HG02943 (cell line): ENCODE results near the gene KIF1B.

ENCODE experiments used
- ATAC-seq: cut with Tn5 transposase; IDR thresholded peaks from one replicate; pipeline ENCODE4 v1.9.1; 2021; ENCODE audit warnings: mild to moderate bottlenecking, low read depth, moderate library complexity; ENCODE audit not compliant: unreplicated experiment

Gene KIF1B

DNA sequence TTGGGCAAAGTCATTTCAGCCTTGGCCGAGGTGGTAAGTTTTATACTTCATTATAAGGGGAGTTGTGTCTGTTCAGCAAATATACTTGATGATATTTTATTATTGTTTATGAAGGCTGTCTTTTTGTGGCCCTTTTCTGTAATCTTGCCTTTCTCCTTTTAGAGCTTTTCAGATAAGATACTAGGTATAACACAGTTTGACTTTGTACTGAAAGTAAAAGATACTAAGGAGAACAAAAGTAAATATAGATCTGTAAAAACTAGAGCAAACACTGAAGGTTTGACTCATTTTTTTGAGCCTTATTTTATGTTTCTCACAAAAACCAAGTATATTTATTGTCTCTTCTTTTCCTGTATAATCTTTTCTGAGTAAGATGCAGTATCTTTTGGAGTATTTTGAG lies 61.9 kb downstream of the KIF1B start:
- ATAC-seq: no peak

GRCh38 chr1:10278880-10279279 lies 68.5 kb downstream of the KIF1B start:
- ATAC-seq: no peak

DNA sequence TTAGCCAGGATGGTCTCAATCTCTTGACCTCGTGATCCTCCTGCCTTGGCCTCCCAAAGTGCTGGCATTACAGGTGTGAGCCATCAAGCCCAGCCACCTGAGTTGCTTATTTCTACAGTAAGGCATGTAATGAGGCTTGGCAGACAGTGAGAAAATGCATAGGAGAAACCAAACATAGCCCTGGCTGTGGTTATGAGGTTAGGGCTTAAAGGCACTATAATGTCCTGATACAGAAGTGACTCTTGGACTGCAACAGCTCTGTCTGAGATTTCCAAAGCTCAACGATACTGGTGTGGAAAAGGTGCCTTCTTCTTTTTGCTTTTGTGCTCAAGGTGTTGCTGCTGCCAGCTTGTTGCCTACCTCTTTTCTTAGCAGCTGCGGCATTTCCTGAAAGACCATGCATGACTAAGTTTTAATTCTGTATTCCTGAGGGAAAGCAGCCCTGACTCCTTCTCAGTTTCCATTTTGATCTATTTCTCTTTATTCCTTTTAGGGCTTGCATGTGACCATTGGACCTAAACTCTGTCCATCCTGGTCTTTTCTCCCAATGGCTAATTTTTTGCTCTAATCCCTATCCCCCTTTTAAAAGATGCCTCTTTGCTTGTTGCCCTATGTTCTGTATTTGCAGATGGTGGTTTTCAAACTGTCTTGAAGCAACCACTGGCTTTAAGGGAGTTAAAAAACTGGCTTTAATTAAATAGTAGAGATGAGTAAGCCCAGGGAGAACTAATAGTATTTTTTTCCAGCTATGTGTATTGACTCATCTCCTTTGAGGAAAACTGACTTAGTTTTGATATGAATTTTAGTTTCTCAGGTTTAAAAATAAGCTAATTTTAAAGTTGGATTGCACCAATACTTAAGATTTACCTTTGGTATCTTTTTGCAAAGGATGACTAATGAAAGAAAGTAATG lies 70.3 kb downstream of the KIF1B start:
- ATAC-seq: no peak

DNA sequence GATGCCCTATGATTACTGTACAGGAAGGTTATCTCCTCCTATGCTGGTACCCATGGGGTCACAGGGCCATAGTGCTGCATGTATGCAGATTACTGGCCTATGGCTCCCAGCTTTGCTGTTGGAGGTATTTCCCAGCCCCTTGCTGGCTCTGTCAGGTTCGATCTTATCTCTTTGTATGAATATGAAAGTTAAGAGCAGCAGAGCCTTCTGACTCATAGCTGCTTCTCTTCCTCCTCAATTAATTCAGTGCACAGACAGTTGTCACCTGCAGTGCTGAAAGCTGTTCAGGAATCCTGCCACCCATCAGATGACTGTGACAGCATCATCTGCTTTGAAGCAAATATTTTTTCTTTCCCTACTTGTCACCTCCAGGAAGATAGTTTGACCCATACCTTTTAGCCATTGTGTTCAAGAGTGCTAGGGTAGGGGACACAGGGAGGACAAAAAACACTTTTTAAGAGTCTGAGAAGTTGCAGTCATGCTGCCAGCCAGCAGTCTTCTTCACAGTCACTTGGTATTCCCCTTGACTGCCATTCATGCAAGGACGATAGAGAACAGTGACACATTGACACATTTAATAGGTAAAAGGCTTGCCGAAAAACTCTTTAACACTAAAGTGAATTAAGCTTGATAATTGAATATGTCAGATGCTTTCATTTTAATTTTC lies 73.1 kb downstream of the KIF1B start:
- ATAC-seq: no peak

DNA sequence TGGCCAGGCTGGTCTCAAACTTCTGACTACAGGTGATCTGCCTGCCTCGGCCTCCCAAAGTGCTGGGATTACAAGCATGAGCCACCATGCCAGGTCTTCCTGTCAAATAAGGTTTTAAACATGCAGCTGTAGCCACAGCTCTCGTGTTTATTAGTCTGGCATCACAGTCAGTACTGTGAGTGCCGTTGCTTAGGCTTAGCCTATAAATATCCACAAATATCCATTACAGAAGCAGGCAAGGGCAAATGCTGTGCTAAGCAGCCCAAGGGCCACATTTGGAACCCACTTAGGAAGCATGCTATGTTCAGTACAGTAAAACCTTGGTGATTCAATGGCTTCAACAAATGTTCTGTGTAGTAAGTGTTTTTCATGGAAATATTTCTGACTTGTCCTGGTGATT lies 75.9 kb downstream of the KIF1B start:
- ATAC-seq: no peak

- ATAC-seq: no peak
Measured at GRCh38 chr1:10287023-10287645, 76.8 kb downstream of the KIF1B start.

DNA sequence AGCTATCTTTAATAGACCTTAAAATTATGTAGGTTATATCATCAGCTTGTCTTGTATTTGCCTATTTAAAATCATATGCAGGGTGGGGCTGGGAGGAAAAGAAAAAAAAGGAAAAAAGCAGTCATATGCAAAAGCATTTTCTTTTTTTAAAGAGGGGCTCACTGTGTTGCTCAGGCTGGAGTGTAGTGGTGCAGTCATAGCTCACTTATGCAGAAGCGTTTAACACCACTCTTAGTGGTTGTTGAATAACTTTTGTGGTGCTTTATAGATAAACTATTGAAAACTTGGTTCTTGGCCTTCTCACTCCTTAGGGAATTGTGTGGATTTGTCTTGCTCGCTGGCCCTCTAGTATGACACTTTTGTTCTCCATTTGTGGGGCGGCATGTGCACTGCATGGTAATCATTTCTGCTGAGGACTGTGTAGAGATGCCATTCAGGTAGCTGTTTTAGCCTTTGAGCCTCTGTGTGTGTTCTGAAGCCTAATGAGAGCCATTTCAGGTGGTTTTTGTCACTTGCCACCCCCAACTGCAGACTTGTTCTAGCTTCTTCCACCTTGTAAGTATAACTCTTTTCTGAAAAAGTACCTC lies 77.8 kb downstream of the KIF1B start:
- ATAC-seq: no peak

DNA sequence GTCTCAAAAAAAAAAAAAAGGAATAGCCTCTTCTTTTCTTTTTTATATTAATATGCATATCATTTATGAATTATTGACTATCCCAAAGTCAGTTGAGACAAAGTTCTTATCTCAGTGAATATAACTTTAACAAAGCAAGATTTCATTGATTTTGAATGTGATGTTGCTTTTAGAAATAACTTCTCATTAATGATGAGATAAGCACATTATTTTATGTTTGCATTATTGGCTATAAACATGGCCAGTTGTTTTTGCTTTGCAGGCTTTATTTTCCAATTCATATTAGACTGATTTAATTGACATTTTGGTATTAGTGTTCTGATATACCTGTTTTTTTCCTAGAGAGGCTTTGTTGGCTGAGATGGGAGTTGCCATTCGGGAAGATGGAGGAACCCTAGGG lies 81.3 kb downstream of the KIF1B start:
- no peak for ATAC-seq

DNA sequence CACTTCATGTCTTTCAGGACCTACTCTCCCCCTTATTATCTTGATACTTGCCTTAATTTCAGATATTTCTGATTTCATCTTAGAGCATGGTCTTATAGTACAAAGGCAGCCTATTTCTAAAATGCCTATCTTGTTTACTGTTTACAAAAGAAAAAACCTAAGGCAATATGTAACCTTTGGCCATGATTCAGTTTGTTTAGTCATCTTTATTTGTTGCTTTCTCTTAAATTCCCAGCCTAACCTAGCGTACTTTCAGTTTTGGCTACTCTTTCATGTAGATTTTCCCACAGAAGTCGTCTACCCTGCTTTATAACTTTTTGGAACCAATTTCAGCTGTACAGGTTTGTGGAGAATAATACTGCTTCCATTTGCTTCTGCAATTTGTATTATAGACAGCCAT lies 81.8 kb downstream of the KIF1B start:
- no peak for ATAC-seq

DNA sequence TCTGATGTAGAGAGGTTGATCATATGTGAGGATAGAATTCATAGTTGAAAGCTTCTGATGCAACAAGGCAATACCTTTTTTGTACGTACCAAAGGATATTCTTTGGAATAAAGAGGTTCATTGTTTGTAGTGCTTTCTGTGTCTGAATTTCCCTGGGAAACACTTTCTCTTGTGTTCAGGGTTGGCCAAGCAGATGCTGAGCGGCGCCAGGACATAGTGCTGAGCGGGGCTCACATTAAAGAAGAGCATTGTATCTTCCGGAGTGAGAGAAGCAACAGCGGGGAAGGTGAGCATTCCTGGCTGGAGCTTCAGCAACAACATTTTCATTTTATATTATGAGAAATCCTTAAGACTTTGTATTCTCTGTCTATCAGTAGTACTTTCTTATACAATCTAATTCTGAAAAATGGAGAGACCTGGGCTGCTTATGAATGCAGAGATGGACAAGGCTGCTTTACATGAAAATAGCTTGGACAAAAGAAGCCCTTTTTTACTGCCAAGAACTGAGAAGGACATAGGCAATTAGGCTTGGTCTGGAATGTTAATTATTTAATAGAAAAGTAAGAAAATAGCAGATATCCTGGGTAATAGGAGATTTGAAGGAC lies 85.2 kb downstream of the KIF1B start:
- no peak for ATAC-seq

DNA sequence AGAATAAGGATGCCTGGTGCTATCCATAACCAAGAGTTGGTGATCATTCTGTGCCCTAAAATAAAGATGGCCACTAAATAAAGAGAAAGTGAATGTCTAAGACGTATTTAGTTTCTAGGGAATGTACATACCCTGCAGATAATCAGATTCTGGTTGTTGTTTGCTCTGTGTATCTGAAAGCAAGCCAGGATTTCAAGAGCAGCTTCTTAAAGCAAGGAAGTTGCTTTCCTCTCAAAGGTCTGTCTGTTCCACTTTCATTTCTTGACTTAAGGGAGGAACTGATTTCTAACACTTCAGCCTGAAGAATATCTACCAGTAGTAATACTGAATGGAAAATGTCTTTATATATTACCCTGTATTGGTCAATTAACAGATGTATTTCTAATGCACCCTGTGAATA lies 88.8 kb downstream of the KIF1B start:
- ATAC-seq: no peak

GRCh38 chr1:10302416-10302815 lies 92.0 kb downstream of the KIF1B start:
- ATAC-seq: no peak

DNA sequence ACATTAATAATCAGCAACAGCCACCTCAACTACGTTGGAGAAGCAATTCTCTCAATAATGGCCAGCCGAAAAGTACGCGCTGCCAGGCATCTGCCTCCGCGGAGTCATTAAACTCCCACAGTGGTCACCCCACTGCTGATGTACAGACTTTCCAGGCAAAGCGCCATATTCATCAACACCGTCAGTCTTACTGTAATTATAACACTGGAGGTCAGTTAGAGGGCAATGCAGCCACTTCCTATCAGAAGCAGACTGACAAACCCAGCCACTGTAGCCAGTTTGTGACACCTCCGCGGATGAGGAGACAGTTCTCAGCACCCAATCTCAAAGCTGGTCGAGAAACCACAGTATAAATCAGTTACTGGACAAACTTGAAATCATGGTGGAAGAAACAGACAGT lies 93.9 kb downstream of the KIF1B start:
- ATAC-seq: no peak

GRCh38 chr1:10306435-10306834 lies 96.1 kb downstream of the KIF1B start:
- no peak for ATAC-seq

DNA sequence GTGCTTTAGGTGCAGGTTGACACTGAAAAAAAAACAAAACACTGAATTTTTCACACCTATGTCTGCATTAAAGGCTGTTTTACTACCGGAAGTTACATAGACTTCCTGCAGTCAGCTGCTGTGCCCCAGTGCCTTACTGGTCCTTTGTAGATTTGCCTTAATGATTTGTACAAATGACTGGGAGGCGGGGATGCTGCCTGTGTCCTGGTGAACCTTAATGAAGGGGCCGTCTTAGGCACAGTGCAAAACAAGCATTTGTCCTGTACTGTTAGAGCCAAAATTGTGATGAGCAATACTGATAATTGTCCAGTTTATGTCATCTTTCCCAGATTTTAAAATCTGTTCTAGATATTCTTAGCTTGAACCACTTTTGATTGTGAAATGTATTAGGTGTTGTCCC lies 97.6 kb downstream of the KIF1B start:
- no peak for ATAC-seq

DNA sequence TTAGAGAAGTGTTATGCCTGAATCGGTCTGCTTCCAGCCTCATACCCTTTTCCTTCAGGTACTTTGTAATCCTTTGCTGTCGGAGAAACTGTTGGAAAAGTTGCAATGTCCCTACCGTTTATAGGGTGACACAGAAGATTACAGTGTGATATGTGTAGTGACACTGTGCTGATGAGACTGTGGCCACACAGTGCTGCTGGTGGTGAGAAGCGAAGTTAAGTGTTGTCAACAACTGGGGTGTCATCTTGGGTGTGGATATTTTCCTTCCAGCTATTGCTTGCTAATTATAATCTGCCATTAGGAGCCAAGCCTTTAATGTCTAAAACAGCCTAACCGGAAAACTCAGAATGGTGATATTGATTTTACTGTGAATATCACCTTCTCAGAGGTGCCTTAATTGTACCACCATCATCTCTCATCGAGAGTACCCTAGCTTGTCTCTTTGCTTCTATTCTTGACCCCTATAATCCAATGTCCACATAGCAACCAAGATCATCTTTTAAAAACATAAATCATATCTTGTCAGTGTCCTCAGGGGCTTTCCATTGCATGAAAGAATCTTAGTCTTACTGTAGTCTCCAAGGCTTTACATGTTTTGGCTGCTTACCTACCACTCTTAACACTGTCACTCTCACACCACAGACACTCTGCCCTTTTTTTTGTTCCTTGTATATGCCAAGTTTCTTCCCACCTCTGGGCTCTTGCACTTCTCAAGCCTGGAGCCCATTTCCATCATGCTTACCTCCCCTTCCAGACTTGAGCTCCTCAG lies 99.1 kb downstream of the KIF1B start:
- ATAC-seq: no peak

DNA sequence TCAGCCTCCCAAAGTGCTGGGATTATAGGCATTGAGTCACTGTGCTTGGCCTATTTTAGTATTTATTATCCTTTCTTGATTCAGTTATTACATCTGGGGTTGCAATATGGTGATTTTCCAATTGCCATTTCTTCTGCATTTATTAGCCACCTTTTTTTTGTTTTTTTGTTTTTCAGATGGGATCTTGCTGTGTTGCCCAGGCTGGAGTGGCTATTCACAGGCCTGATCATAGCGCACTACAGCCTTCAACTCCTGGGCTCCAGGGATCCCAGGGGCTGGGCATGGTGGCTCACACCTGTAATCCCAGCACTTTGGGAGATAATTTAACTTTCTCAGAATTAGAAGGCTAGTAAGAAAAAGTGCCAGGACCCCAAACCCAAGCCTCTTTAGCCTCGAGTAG lies 106.4 kb downstream of the KIF1B start:
- ATAC-seq: no peak

- ATAC-seq: no peak
Measured at GRCh38 chr1:10319750-10320149, 109.4 kb downstream of the KIF1B start.

DNA sequence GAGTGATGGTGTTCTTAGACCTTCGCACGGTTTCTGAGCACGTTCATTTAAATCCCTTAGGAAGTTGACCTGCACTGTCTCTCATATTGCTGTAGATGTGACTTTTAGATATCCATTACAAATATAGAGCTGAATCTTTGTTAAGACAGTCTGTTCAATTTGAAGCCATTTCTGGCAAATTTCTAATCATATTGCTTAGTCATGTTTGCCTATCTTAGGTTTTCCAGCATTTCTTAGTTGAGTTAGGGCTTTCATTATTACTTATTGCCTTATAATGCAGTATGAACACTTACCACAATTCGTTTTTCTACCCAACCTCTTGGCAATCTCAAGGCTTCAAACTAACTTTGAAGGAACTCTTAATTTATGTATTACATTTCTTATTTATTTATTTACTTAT lies 110.0 kb downstream of the KIF1B start:
- ATAC-seq: no peak

GRCh38 chr1:10322821-10323220 lies 112.5 kb downstream of the KIF1B start:
- ATAC-seq: no peak
